ENCODE measurements around the gene HCN3. TPM values are rescaled to one million over a fixed set of nuclear protein-coding genes. Genes with fewer than 3 reads are reported as not detected.
A peak's percentile ranks its signal among the peaks of the same experiment; 100 is the strongest.

HCN3 gene
- total and polyA plus RNA-seq, 2 donors (not counting 3 experiments of a cell fraction or from before 2014, with no cell fraction given) = 3.3 to 4.1 TPM

- no peaks in the 10 kb centered on the region for H3K36me3 ChIP-seq (ENCODE audit: control insufficient read depth in 2 of 2, extremely low read depth in 1 of 2, insufficient read depth in 2 of 2, low read length in 2 of 2)
- no peak for FAIRE-seq
- no peaks in the 10 kb centered on the region for H3K79me2 ChIP-seq (ENCODE audit: control insufficient read depth, insufficient read depth, low read length)
- H4K20me1 ChIP-seq (replicated peaks; ENCODE audit: control insufficient read depth, extremely low read depth, insufficient read depth, low read length) = no peaks in the 10 kb centered on the region
- no peak overlapping the region for H3K4me2 ChIP-seq (ENCODE audit: insufficient read depth, low read length)
- no peak for TF ChIP-seq MYC (IDR thresholded peaks at IDR 0.05; ENCODE audit: low read depth, low read length)
- TF ChIP-seq EZH2 (IDR thresholded peaks at IDR 0.05; ENCODE audit: borderline replicate concordance, low read depth, low read length, severe bottlenecking) = peak; percentile 88
- peaks cover 37 to 40% of the 10 kb centered on the region in 2 experiments for H3K27me3 ChIP-seq (ENCODE audit: control insufficient read depth in 2 of 2, insufficient read depth in 2 of 2, low read length in 2 of 2)
- BruUV-seq (replicated peaks) = no TSS peak
- H3K27ac ChIP-seq (ENCODE audit: insufficient read depth, low read depth, low read length) = no peak overlapping the region
- no peak for DNase-seq (ENCODE audit: low read depth, low spot score)
- no peaks in the 10 kb centered on the region for H3K9me1 ChIP-seq (replicated peaks; ENCODE audit: control insufficient read depth, extremely low read depth, insufficient read depth, low read length)
- ChIA-PET CTCF (interaction anchor here (1.2 kb wide), 1 partner anchor 9 kb away, joined by 3 read pairs; no protein-coding TSS in a partner anchor), POLR2A (no interaction called here)
- H3K4me3 ChIP-seq (replicated peaks in 1 of 3; ENCODE audit: insufficient read depth in 1 of 3, low read depth in 1 of 3, low read length in 3 of 3) = no peak overlapping the region
- H2AFZ ChIP-seq (ENCODE audit: low read depth, low read length) = no peak overlapping the region
- H3K4me1 ChIP-seq (ENCODE audit: control insufficient read depth, extremely low read depth, insufficient read depth, low read length) = no peaks in the 10 kb centered on the region
- no peak overlapping the region for H3K9ac ChIP-seq (replicated peaks; ENCODE audit: extremely low read depth, insufficient read depth, low read length)
- dilution Hi-C loops (cut with MboI; ENCODE audit: extremely low pct_ligation_motif_present, low sequenced_read_pairs) (no loop called here), intact Hi-C loops (cut with micrococcal nuclease) (no loop called here)
- no peaks in the 10 kb centered on the region for H3K9me3 ChIP-seq (replicated peaks; ENCODE audit: control insufficient read depth, insufficient read depth, low read length)
These were observed 17.4 kb downstream of the HCN3 start for GRCh38 chr1:155294520-155295182.

DNA sequence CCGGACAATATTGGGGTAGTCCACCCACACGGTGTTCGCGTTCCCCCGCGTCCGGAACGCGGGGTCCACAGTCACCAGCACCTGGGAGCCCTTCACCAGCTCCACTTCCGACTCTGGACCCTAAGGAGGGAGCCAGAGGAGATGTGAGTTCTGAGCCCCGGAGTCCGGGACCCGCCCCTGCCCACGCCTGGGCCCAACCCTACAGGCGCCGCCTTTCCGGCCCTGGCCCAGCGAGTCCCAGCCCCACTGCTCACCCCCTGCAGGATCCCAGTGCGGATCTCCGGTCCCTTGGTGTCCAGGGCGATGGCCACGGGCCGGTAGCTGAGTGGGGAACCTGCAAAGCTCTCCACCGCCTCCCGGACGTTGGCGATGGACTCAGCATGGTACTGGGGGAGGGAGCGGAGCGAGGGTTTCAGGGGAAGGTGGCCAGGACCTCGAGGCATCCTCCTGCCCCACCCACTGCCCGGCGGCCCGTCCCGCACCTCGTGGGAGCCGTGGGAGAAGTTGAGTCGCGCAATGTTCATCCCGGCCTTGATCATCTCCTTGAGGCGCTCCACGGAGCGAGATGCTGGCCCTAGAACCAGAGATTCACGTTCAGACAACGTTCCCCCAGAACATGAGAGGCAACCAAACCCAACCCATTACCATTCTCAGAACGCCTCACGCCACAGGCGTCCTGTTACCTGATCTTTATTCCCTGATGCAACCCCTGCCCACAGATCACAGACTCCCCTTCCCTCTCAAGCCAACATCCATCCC is 18.1 kb downstream of the HCN3 start:
- BruUV-seq (replicated peaks) = no TSS peak
- POLR2A ChIA-PET = no interaction called here
- H3K27ac ChIP-seq (ENCODE audit: insufficient read depth, low read depth, low read length) = no peak overlapping the region
- no peaks in the 10 kb centered on the region for H3K9me1 ChIP-seq (replicated peaks; ENCODE audit: control insufficient read depth, extremely low read depth, insufficient read depth, low read length)
- H3K27me3 ChIP-seq (ENCODE audit: control insufficient read depth in 2 of 2, insufficient read depth in 2 of 2, low read length in 2 of 2) = peaks cover 36 to 40% of the 10 kb centered on the region in 2 experiments
- no peaks in the 10 kb centered on the region for H4K20me1 ChIP-seq (replicated peaks; ENCODE audit: control insufficient read depth, extremely low read depth, insufficient read depth, low read length)
- H3K79me2 ChIP-seq (ENCODE audit: control insufficient read depth, insufficient read depth, low read length) = no peaks in the 10 kb centered on the region
- intact Hi-C loops (cut with micrococcal nuclease) = no loop called here
- FAIRE-seq = no peak
- CTCF ChIA-PET = interaction anchor here (1.2 kb wide), 1 partner anchor 9 kb away, joined by 3 read pairs; no protein-coding TSS in a partner anchor
- no peaks in the 10 kb centered on the region for H3K4me1 ChIP-seq (ENCODE audit: control insufficient read depth, extremely low read depth, insufficient read depth, low read length)
- dilution Hi-C loops (cut with MboI; ENCODE audit: extremely low pct_ligation_motif_present, low sequenced_read_pairs) = no loop called here
- H3K4me3 ChIP-seq (replicated peaks in 1 of 3; ENCODE audit: insufficient read depth in 1 of 3, low read depth in 1 of 3, low read length in 3 of 3) = no peak overlapping the region
- H3K4me2 ChIP-seq (ENCODE audit: insufficient read depth, low read length) = no peak overlapping the region
- H3K9ac ChIP-seq (replicated peaks; ENCODE audit: extremely low read depth, insufficient read depth, low read length) = no peak overlapping the region
- H2AFZ ChIP-seq (ENCODE audit: low read depth, low read length) = no peak overlapping the region
- no peaks in the 10 kb centered on the region for H3K9me3 ChIP-seq (replicated peaks; ENCODE audit: control insufficient read depth, insufficient read depth, low read length)
- no peaks in the 10 kb centered on the region for H3K36me3 ChIP-seq (ENCODE audit: control insufficient read depth in 2 of 2, extremely low read depth in 1 of 2, insufficient read depth in 2 of 2, low read length in 2 of 2)
- no peak for TF ChIP-seq POLR2AphosphoS5 (IDR thresholded peaks at IDR 0.05; ENCODE audit: insufficient read depth, low read depth, low read length)
- TF ChIP-seq EZH2 (IDR thresholded peaks at IDR 0.05; ENCODE audit: borderline replicate concordance, low read depth, low read length, severe bottlenecking) = peak; percentile 91
- DNase-seq (ENCODE audit: low read depth, low spot score) = no peak
